ENCODE results near the gene PTX4.

- no peak for TF ChIP-seq CTCF (IDR thresholded peaks at IDR 0.05; ENCODE audit: extremely low read depth in 1 of 2, insufficient read depth in 1 of 2, low read depth in 1 of 2, low read length in 2 of 2)
- TF ChIP-seq POLR2A (IDR thresholded peaks at IDR 0.05; ENCODE audit: low read depth, low read length): no peak
- TF ChIP-seq POLR2AphosphoS5 (IDR thresholded peaks at IDR 0.05; ENCODE audit: insufficient read depth, low read depth, low read length): no peak
These were observed 28.8 kb downstream of the PTX4 start for GRCh38 chr16:1459967-1460366.

Data from endothelial cell of umbilical vein (primary cell).